PC-3 (cell line): ENCODE data around the gene FLYWCH2. TPM values are rescaled to one million over a fixed set of nuclear protein-coding genes. Genes with fewer than 3 reads are reported as not detected.
A peak's percentile ranks its signal among the peaks of the same experiment; 100 is the strongest.

ENCODE experiments used
- ATAC-seq: fragments of 200-7000 bp; cut with Tn5 transposase; 2 replicates; pipeline ENCODE4 v1.9.1; 2020; ENCODE audit warnings: mild to moderate bottlenecking, moderate library complexity
- BruUV-seq: library from RNA; stranded (reverse); fragments of 400-500 nt; replicated peaks from 2 replicates; lab custom pipeline; 2021; lab: Mats Ljungman, UMichigan
- CTCF ChIA-PET: fragments of 300-600 bp; sonication (Branson Sonifier 250); formaldehyde crosslinking; loops from one replicate; lab custom pipeline; 2022; ENCODE audit warnings: antibody characterized with exemption; lab: Charles Lee
- POLR2A ChIA-PET: fragments of 300-600 bp; sonication (Branson Sonifier 250); formaldehyde crosslinking; loops from one replicate; lab custom pipeline; 2022; ENCODE audit warnings: antibody characterized with exemption; ENCODE audit not compliant: unreplicated experiment; lab: Charles Lee
- DNase-seq: peaks from one replicate; pipeline ENCODE4 v3.0.0-alpha.2; 2015
- H2AFZ ChIP-seq: fragments of 300-600 bp; sonication (generic); 2 replicates; pipeline ENCODE4 v1.6.0; 2016; ENCODE audit warnings: antibody characterized with exemption, low read length
- H3F3A ChIP-seq: fragments of 300-600 bp; sonication (generic); one replicate; pipeline ENCODE4 v1.6.0; 2017; ENCODE audit warnings: antibody characterized with exemption, low read length, control low read depth, mild to moderate bottlenecking; ENCODE audit not compliant: unreplicated experiment
- H3K27ac ChIP-seq: fragments of 300-600 bp; sonication (generic); 2 replicates; pipeline ENCODE4 v1.5.1; 2016; ENCODE audit warnings: mild to moderate bottlenecking, low read length
- H3K27me3 ChIP-seq: fragments of 300-600 bp; sonication (generic); 2 replicates; pipeline ENCODE4 v1.6.1; 2016; ENCODE audit warnings: low read length, mixed read lengths
- H3K36me3 ChIP-seq: fragments of 300-600 bp; sonication (generic); 2 replicates; pipeline ENCODE4 v1.6.1; 2016; ENCODE audit warnings: low read depth, mixed run types, low read length, mixed read lengths
- H3K4me1 ChIP-seq: fragments of 300-600 bp; sonication (generic); 2 replicates; pipeline ENCODE4 v1.5.1; 2016; ENCODE audit warnings: low read length; ENCODE audit not compliant: insufficient read depth
- H3K4me2 ChIP-seq: fragments of 300-600 bp; sonication (generic); 2 replicates; pipeline ENCODE4 v1.6.0; 2016; ENCODE audit warnings: low read length
- H3K4me3 ChIP-seq: fragments of 300-600 bp; sonication (generic); 2 replicates; pipeline ENCODE4 v1.5.1; 2016; ENCODE audit warnings: mild to moderate bottlenecking, low read length, mixed read lengths
- H3K79me2 ChIP-seq: fragments of 300-600 bp; sonication (generic); 2 replicates; pipeline ENCODE4 v1.6.1; 2017; ENCODE audit warnings: low read length, mixed read lengths
- H3K9ac ChIP-seq: fragments of 300-600 bp; sonication (generic); 2 replicates; pipeline ENCODE4 v1.6.0; 2016; ENCODE audit warnings: mild to moderate bottlenecking, low read length
- H3K9me2 ChIP-seq: fragments of 300-600 bp; sonication (generic); replicated peaks from 2 replicates; pipeline ENCODE4 v1.6.1; 2016; ENCODE audit warnings: mixed run types, low read length, mixed read lengths
- H3K9me3 ChIP-seq: fragments of 300-600 bp; sonication (generic); 2 replicates; pipeline ENCODE4 v1.6.1; 2016; ENCODE audit warnings: low read length, mixed read lengths
- H4K20me1 ChIP-seq: fragments of 300-600 bp; sonication (generic); 2 replicates; pipeline ENCODE4 v1.6.1; 2016; ENCODE audit warnings: low read length, mixed read lengths
- EZH2 ChIP-seq: fragments of 300-600 bp; sonication (generic); IDR thresholded peaks from one replicate; pipeline ENCODE4 v1.6.1; 2017; ENCODE audit warnings: antibody characterized with exemption, mild to moderate bottlenecking, low read length; ENCODE audit not compliant: unreplicated experiment
- EZH2phosphoT487 ChIP-seq: fragments of 300-600 bp; sonication (generic); IDR thresholded peaks from 2 replicates; pipeline ENCODE4 v1.6.1; 2018; ENCODE audit warnings: mild to moderate bottlenecking, antibody characterized with exemption, low read length, borderline replicate concordance
- intact Hi-C: fragments of 100-400 bp; cut with micrococcal nuclease; formaldehyde crosslinking; loops from 2 replicates; pipeline ENCODE4 v1.9.0; 2023
- total RNA-seq: library from RNA; depleted of rRNA; stranded (reverse); fragments of >200 nt; gene quantifications from 2 replicates; pipeline ENCODE4 v1.2.3, GENCODE V29; 2014
- TF ChIP-seq, protein P1 (sequence below): fragments of 300-600 bp; sonication (generic); conservative IDR thresholded peaks from 2 replicates; pipeline ENCODE4 v1.5.1; 2017; ENCODE audit warnings: antibody characterized with exemption, low read depth, mild to moderate bottlenecking, low read length

Gene FLYWCH2
- total RNA-seq, 1 experiment from 2014 or later = 100 TPM

DNA sequence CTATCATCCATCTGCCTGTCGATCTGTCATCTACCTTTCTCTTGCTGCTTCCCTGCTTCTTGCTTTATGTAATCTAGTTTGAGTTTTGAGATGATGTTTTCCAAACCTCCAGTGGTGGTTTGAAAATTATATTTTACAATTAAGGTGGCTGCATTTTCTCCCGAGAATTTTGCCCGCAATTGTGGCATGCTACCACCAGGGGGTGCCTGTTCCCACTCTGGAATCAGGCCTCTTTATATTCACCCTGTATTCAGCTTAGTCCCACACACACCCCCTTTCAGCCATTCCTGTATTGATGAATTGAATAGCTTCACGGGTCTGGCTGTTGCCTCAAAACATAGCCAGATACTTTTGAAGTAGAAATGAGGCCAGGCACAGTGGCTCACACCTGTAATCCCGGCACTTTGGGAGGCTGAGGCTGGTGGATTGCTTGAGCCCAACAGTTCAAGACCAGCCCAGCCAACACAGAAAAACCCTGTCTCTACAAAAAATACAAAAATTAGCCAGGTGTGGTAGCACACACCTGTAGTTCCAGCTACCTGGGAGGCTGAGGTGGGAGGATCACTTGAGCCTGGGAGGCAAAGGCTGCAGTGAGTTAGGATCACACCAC, 28.2 kb upstream of the FLYWCH2 start:
- ChIA-PET POLR2A (no interaction called here), CTCF (interaction anchor here (0.6 kb wide), 2 partner anchors 13 to 28 kb away, joined by 3 to 4 read pairs; partner anchors contain the start of gene FLYWCH2)
- no peak overlapping the region for H3K4me2 ChIP-seq
- H3K36me3 ChIP-seq = 0 out of 2 replicates have a peak, but pooled peaks cover 3% of the 10 kb centered on the region
- H3K4me1 ChIP-seq = peaks cover 21% of the 10 kb centered on the region
- H3K9ac ChIP-seq = no peak overlapping the region
- H3K27me3 ChIP-seq = no peaks in the 10 kb centered on the region
- no peaks in the 10 kb centered on the region for H3K9me3 ChIP-seq
- TF ChIP-seq EZH2phosphoT487 = no peak
- TF ChIP-seq, protein P1, sequence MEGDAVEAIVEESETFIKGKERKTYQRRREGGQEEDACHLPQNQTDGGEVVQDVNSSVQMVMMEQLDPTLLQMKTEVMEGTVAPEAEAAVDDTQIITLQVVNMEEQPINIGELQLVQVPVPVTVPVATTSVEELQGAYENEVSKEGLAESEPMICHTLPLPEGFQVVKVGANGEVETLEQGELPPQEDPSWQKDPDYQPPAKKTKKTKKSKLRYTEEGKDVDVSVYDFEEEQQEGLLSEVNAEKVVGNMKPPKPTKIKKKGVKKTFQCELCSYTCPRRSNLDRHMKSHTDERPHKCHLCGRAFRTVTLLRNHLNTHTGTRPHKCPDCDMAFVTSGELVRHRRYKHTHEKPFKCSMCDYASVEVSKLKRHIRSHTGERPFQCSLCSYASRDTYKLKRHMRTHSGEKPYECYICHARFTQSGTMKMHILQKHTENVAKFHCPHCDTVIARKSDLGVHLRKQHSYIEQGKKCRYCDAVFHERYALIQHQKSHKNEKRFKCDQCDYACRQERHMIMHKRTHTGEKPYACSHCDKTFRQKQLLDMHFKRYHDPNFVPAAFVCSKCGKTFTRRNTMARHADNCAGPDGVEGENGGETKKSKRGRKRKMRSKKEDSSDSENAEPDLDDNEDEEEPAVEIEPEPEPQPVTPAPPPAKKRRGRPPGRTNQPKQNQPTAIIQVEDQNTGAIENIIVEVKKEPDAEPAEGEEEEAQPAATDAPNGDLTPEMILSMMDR = peak; percentile 79
- no peaks in the 10 kb centered on the region for H3K9me2 ChIP-seq
- BruUV-seq = no TSS peak
- DNase-seq (peak; percentile 51), ATAC-seq (no peak)
- H2AFZ ChIP-seq = no peak overlapping the region
- no peaks in the 10 kb centered on the region for H4K20me1 ChIP-seq
- H3K4me3 ChIP-seq = no peak overlapping the region
- no peak overlapping the region for H3K27ac ChIP-seq
- intact Hi-C loops = loop anchor here (1.0 kb wide), 1 partner anchor 13 kb away; no protein-coding TSS in a partner anchor
- H3F3A ChIP-seq = no peaks in the 10 kb centered on the region
- H3K79me2 ChIP-seq = peaks cover 6% of the 10 kb centered on the region; the same call in 1 of the 2 replicates

DNA sequence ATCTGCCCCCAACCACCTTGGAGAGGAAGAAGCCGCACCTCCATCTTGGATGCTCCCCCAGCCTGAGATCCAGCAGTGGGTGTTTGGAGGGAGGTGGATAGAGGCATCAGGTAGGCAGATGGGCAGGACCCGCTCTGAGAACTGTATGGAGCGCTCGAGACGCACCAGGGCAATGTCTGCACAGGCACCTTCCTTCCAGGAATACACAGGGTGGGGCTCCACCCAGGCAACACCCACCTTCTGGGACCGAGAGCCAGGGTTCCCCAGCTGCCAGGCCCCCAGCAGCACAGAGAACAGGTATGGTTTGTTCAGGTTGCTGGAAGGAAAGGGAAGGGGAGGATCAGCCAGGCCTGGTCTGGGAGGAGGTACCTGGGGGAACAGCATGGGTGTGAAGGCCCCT, 27.5 kb upstream of the FLYWCH2 start:
- TF ChIP-seq, protein P1 = no peak
- no peak for TF ChIP-seq EZH2
- no peak for TF ChIP-seq EZH2phosphoT487
- Histone ChIP-seq H3K4me3 (no peak overlapping the region), H2AFZ (no peak overlapping the region), H3K9ac (no peak overlapping the region), H3K4me1 (peaks cover 24% of the 10 kb centered on the region), H3K4me2 (no peak overlapping the region), H3F3A (no peaks in the 10 kb centered on the region), H3K27ac (no peak overlapping the region), H4K20me1 (no peaks in the 10 kb centered on the region), H3K36me3 (0 out of 2 replicates have a peak, but pooled peaks cover 3% of the 10 kb centered on the region), H3K27me3 (no peaks in the 10 kb centered on the region), H3K9me2 (no peaks in the 10 kb centered on the region), H3K9me3 (no peaks in the 10 kb centered on the region), H3K79me2 (peaks cover 6% of the 10 kb centered on the region; the same call in 1 of the 2 replicates)
- ATAC-seq = no peak
- intact Hi-C loops = no loop called here
- ChIA-PET POLR2A (no interaction called here), CTCF (no interaction called here)
- no peak for DNase-seq
- no TSS peak for BruUV-seq
